Measurements from ENCODE around the gene BCL2L12. TPM values are rescaled to one million over a fixed set of nuclear protein-coding genes. Genes with fewer than 3 reads are reported as not detected.

The BCL2L12 gene
- total and polyA plus RNA-seq, 2 of the 13 experiments (the other 11 are each of a cell fraction or from before 2014, with no cell fraction given) = 26.8 to 40.8 TPM

DNA sequence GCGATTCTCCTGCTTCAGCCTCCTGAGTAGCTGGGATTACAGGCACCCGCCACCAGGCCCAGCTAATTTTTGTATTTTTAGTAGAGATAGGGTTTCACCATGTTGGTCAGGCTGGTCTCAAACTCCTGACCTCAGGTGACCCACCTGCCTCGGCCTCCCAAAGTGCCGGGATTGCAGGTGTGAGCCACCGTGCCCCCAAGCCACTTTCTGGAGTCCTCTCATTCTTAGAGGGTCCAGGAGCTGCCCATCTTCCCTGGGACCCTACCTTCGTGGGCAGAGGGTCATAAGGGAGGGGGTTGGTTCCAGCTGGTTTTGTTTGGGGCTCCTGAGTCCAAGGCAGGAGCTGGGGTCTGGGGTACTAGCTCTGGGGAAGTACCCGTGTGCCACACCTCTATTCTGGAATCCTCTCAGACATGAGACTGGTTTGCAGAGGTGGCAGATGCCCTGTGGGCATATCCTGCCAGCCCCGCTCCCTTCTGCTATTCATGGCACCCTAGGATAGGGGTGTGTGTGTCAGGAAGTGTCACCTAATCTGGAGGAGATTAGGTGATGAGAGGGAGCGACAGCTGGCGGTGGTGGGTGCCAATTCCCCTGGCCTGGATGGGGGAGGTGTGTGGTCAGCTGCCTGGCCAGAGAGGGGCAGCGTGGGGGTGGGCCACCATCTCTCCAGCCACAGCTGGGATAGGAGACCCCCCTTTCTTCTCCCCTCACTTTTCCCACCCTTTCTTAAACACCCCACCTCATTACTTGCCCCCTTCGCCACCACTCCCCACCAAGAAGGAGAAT lies 13.4 kb downstream of the BCL2L12 start (continued):
- TF ChIP-seq NFE2L1 (CRISPR knock-in tag; IDR thresholded peaks at IDR 0.05; ENCODE audit: borderline replicate concordance) (no peak), KLF11 (CRISPR knock-in tag; IDR thresholded peaks at IDR 0.05) (no peak), HNRNPL (IDR thresholded peaks at IDR 0.05; ENCODE audit: low read depth, low read length) (0 out of 2 replicates have a peak, but pooled peaks have one; percentile 37), ZFP90 (CRISPR knock-in tag; IDR thresholded peaks at IDR 0.05; ENCODE audit: borderline replicate concordance) (no peak)
- TF ChIP-seq, protein P1, sequence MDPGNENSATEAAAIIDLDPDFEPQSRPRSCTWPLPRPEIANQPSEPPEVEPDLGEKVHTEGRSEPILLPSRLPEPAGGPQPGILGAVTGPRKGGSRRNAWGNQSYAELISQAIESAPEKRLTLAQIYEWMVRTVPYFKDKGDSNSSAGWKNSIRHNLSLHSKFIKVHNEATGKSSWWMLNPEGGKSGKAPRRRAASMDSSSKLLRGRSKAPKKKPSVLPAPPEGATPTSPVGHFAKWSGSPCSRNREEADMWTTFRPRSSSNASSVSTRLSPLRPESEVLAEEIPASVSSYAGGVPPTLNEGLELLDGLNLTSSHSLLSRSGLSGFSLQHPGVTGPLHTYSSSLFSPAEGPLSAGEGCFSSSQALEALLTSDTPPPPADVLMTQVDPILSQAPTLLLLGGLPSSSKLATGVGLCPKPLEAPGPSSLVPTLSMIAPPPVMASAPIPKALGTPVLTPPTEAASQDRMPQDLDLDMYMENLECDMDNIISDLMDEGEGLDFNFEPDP (CRISPR knock-in tag; conservative IDR thresholded peaks at IDR 0.05) = no peak

- no peak overlapping the region for H3K4me3 ChIP-seq (replicated peaks in 1 of 3; ENCODE audit: insufficient read depth in 1 of 3, low read depth in 2 of 3, low read length in 3 of 3)
- CTCF ChIA-PET (ENCODE audit: low intra/inter-chr PET ratio, low total read pairs) = interaction anchor here (0.9 to 1.5 kb wide), 2 partner anchors 8 to 109 kb away, joined by 3 to 5 read pairs; no protein-coding TSS in a partner anchor
- ATAC-seq = no peak
- intact Hi-C loops (cut with micrococcal nuclease; ENCODE audit: unreplicated experiment) (loop anchor here (5.0 kb wide), 1 partner anchor 38 kb away; the partner anchor contains the start of genes RRAS and SCAF1), in situ Hi-C loops (cut with HindIII; ENCODE audit: extremely low pct_ligation_motif_present, low pct_unique_long_range_greater_than_20kb) (loop anchor here (10.0 kb wide), 1 partner anchor 85 kb away; the partner anchor contains the start of gene PRR12)
- no peak for DNase-seq (ENCODE audit: low spot score)
- H3K36me3 ChIP-seq (replicated peaks in 1 of 2; ENCODE audit: control insufficient read depth in 1 of 2, insufficient read depth in 2 of 2, low read length in 2 of 2) = peaks cover 13 to 40% of the 10 kb centered on the region in 2 experiments
- H3K4me2 ChIP-seq (ENCODE audit: low read depth, low read length) = peak overlapping the region; percentile 34
- no peaks in the 10 kb centered on the region for H3K9me3 ChIP-seq (ENCODE audit: low read length)
- no peak overlapping the region for H3K9ac ChIP-seq (ENCODE audit: insufficient read depth, low read depth, low read length)
- peaks cover 39% of the 10 kb centered on the region for H3K4me1 ChIP-seq (ENCODE audit: insufficient read depth, low read length)
- peak overlapping the region; percentile 49 for H3K27ac ChIP-seq (ENCODE audit: extremely low read length, insufficient read depth, low read length)
- H4K20me1 ChIP-seq (ENCODE audit: insufficient read depth, low read length) = peaks cover 37% of the 10 kb centered on the region
- WGBS (ENCODE audit: low lambda C conversion rate) = 90% methylated on average over 10 of the region's 10 CpGs
- POLR2A ChIA-PET = no interaction called here
- H3K79me2 ChIP-seq (ENCODE audit: insufficient read depth, low read length) = peaks cover 42% of the 10 kb centered on the region
- H3K27me3 ChIP-seq (ENCODE audit: control insufficient read depth in 1 of 2, insufficient read depth in 2 of 2, low read length in 2 of 2) = no peaks in the 10 kb centered on the region
- no peak for FAIRE-seq
- no TSS peak for BruUV-seq (replicated peaks)
- H2AFZ ChIP-seq (ENCODE audit: low read length) = no peak overlapping the region
- TF ChIP-seq, protein P2, sequence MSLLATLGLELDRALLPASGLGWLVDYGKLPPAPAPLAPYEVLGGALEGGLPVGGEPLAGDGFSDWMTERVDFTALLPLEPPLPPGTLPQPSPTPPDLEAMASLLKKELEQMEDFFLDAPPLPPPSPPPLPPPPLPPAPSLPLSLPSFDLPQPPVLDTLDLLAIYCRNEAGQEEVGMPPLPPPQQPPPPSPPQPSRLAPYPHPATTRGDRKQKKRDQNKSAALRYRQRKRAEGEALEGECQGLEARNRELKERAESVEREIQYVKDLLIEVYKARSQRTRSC (CRISPR knock-in tag; IDR thresholded peaks at IDR 0.05; ENCODE audit: low read depth) = no peak
- TF ChIP-seq, protein P3, sequence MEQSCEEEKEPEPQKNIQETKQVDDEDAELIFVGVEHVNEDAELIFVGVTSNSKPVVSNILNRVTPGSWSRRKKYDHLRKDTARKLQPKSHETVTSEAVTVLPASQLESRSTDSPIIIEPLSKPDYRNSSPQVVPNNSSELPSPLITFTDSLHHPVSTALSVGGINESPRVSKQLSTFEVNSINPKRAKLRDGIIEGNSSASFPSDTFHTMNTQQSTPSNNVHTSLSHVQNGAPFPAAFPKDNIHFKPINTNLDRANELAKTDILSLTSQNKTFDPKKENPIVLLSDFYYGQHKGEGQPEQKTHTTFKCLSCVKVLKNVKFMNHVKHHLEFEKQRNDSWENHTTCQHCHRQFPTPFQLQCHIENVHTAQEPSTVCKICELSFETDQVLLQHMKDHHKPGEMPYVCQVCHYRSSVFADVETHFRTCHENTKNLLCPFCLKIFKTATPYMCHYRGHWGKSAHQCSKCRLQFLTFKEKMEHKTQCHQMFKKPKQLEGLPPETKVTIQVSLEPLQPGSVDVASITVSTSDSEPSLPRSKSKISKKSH (CRISPR knock-in tag; IDR thresholded peaks at IDR 0.05; ENCODE audit: borderline replicate concordance) = no peak
- TF ChIP-seq ZNF83 (CRISPR knock-in tag; IDR thresholded peaks at IDR 0.05; ENCODE audit: borderline replicate concordance) (no peak), ATF6 (CRISPR knock-in tag; conservative IDR thresholded peaks at IDR 0.05) (no peak), CREB1 (IDR thresholded peaks at IDR 0.05) (no peak), CREB1 (CRISPR knock-in tag; IDR thresholded peaks at IDR 0.05) (no peak)
- TF ChIP-seq, protein P4, sequence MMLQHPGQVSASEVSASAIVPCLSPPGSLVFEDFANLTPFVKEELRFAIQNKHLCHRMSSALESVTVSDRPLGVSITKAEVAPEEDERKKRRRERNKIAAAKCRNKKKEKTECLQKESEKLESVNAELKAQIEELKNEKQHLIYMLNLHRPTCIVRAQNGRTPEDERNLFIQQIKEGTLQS (CRISPR knock-in tag; IDR thresholded peaks at IDR 0.05) = no peak
Observed at GRCh38 chr19:49679771-49680413, 14.2 kb downstream of the BCL2L12 start.

All from HepG2 (cell line).